Measurements from ENCODE around the gene C17orf107.

The C17orf107 gene

GRCh38 chr17:4928881-4929280 is 29.5 kb downstream of the C17orf107 start:
- peaks cover 0 to 26% (median 9%) of the 10 kb centered on the region in 11 experiments; a peak in 15 of 22 replicates for H3K36me3 ChIP-seq
- no peak overlapping the region for H3K9ac ChIP-seq
- TF ChIP-seq Cebpa-rat (IDR thresholded peaks at IDR 0.05), result no peak
- H3K9me3 ChIP-seq (replicated peaks in 1 of 11), result no peaks in the 10 kb centered on the region
- no peak overlapping the region for H3K27ac ChIP-seq
- peaks cover 0 to 5% (median 0%) of the 10 kb centered on the region in 11 experiments; a peak in 2 of 22 replicates for H4K20me1 ChIP-seq
- H3K27me3 ChIP-seq, result no peaks in the 10 kb centered on the region
- peaks cover 11 to 50% (median 23%) of the 10 kb centered on the region in 10 experiments for H3K4me1 ChIP-seq
- H3K4me2 ChIP-seq, result no peak overlapping the region
- no peak overlapping the region for H3K4me3 ChIP-seq

GRCh38 chr17:4931963-4932362 is 32.6 kb downstream of the C17orf107 start, which contains the start of gene GP1BA:
GP1BA (plus strand) TSS chr17:4932277; CDS start chr17:4932605, 328 bp downstream.
- H3K27ac ChIP-seq, result peak within 1 kb of the TSS in 1 of 11 experiments; percentile 44; a peak in 1 of 22 replicates
- peaks cover 14 to 46% (median 26%) of the 10 kb centered on the region in 11 experiments for H3K36me3 ChIP-seq
- H3K27me3 ChIP-seq, result no peaks in the 10 kb centered on the region
- H3K4me1 ChIP-seq, result peaks cover 21 to 63% (median 42%) of the 10 kb centered on the region in 10 experiments
- peak within 1 kb of the TSS in 1 of 11 experiments; percentile 13; a peak in 1 of 22 replicates for H3K9ac ChIP-seq
- H4K20me1 ChIP-seq, result peaks cover 0 to 26% (median 5%) of the 10 kb centered on the region in 11 experiments; a peak in 8 of 22 replicates
- H3K4me3 ChIP-seq, result no peak within 1 kb of the TSS
- H3K9me3 ChIP-seq (replicated peaks in 1 of 11), result no peaks in the 10 kb centered on the region
- TF ChIP-seq Cebpa-rat (IDR thresholded peaks at IDR 0.05), result no peak
- H3K4me2 ChIP-seq, result peak within 1 kb of the TSS; percentile 31 to 70 (median 51); a peak in 21 of 22 replicates

DNA sequence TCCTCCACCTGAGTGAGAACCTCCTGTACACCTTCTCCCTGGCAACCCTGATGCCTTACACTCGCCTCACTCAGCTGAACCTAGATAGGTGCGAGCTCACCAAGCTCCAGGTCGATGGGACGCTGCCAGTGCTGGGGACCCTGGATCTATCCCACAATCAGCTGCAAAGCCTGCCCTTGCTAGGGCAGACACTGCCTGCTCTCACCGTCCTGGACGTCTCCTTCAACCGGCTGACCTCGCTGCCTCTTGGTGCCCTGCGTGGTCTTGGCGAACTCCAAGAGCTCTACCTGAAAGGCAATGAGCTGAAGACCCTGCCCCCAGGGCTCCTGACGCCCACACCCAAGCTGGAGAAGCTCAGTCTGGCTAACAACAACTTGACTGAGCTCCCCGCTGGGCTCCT is 33.4 kb downstream of the C17orf107 start:
- no peaks in the 10 kb centered on the region for H3K9me3 ChIP-seq (replicated peaks in 1 of 11)
- H3K27ac ChIP-seq, result no peak overlapping the region
- H3K27me3 ChIP-seq, result no peaks in the 10 kb centered on the region
- H3K4me3 ChIP-seq, result no peak overlapping the region
- H3K36me3 ChIP-seq, result peaks cover 22 to 54% (median 34%) of the 10 kb centered on the region in 11 experiments
- TF ChIP-seq Cebpa-rat (IDR thresholded peaks at IDR 0.05), result no peak
- peaks cover 25 to 63% (median 50%) of the 10 kb centered on the region in 10 experiments for H3K4me1 ChIP-seq
- peak overlapping the region in 6 of 11 experiments; percentile 3 to 51 (median 22); a peak in 6 of 22 replicates for H3K4me2 ChIP-seq
- H4K20me1 ChIP-seq, result peaks cover 0 to 31% (median 5%) of the 10 kb centered on the region in 11 experiments; a peak in 8 of 22 replicates
- H3K9ac ChIP-seq, result no peak overlapping the region

DNA sequence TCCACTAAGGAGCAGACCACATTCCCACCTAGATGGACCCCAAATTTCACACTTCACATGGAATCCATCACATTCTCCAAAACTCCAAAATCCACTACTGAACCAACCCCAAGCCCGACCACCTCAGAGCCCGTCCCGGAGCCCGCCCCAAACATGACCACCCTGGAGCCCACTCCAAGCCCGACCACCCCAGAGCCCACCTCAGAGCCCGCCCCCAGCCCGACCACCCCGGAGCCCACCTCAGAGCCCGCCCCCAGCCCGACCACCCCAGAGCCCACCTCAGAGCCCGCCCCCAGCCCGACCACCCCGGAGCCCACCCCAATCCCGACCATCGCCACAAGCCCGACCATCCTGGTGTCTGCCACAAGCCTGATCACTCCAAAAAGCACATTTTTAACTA is 34.3 kb downstream of the C17orf107 start:
- peak overlapping the region; percentile 70 to 91 (median 82); a peak in 21 of 22 replicates for H3K4me2 ChIP-seq
- no peaks in the 10 kb centered on the region for H3K9me3 ChIP-seq (replicated peaks in 1 of 11)
- H3K36me3 ChIP-seq, result peaks cover 28 to 61% (median 42%) of the 10 kb centered on the region in 11 experiments
- peaks cover 34 to 70% (median 59%) of the 10 kb centered on the region in 10 experiments for H3K4me1 ChIP-seq
- H3K4me3 ChIP-seq, result no peak overlapping the region
- H3K27me3 ChIP-seq, result no peaks in the 10 kb centered on the region
- TF ChIP-seq Cebpa-rat (IDR thresholded peaks at IDR 0.05), result no peak
- peaks cover 0 to 40% (median 10%) of the 10 kb centered on the region in 11 experiments; a peak in 12 of 22 replicates for H4K20me1 ChIP-seq
- peak overlapping the region in 6 of 11 experiments; percentile 2 to 50 (median 38); a peak in 6 of 22 replicates for H3K27ac ChIP-seq
- peak overlapping the region in 7 of 11 experiments; percentile 16 to 70 (median 53); a peak in 9 of 22 replicates for H3K9ac ChIP-seq

- Histone ChIP-seq H3K9ac (peak overlapping the region; percentile 16 to 70 (median 48); a peak in 14 of 22 replicates), H3K4me1 (peaks cover 40 to 75% (median 65%) of the 10 kb centered on the region in 10 experiments), H3K27ac (peak overlapping the region in 9 of 11 experiments; percentile 2 to 50 (median 36); a peak in 11 of 22 replicates), H3K27me3 (no peaks in the 10 kb centered on the region), H3K9me3 (replicated peaks in 1 of 11) (no peaks in the 10 kb centered on the region), H3K36me3 (peaks cover 28 to 56% (median 41%) of the 10 kb centered on the region in 11 experiments), H4K20me1 (peaks cover 0 to 43% (median 13%) of the 10 kb centered on the region in 11 experiments; a peak in 12 of 22 replicates), H3K4me3 (no peak overlapping the region), H3K4me2 (peak overlapping the region; percentile 70 to 91 (median 82))
- TF ChIP-seq Cebpa-rat (IDR thresholded peaks at IDR 0.05), result no peak
Measured at GRCh38 chr17:4934173-4934979, 35.0 kb downstream of the C17orf107 start.

- TF ChIP-seq Cebpa-rat (IDR thresholded peaks at IDR 0.05), result no peak
- no peak overlapping the region for H3K27ac ChIP-seq
- H3K4me2 ChIP-seq, result no peak overlapping the region
Measured at GRCh38 chr17:4935650-4936049, 36.3 kb downstream of the C17orf107 start.

GRCh38 chr17:4936436-4936835 is 37.1 kb downstream of the C17orf107 start:
- peaks cover 28 to 40% (median 36%) of the 10 kb centered on the region in 11 experiments for H3K36me3 ChIP-seq

More at GRCh38 chr17:4935650-4936049, 36.3 kb downstream of the C17orf107 start:
- Histone ChIP-seq H4K20me1 (peaks cover 0 to 44% (median 13%) of the 10 kb centered on the region in 11 experiments; a peak in 12 of 22 replicates), H3K4me3 (no peak overlapping the region), H3K36me3 (peaks cover 28 to 47% (median 36%) of the 10 kb centered on the region in 11 experiments), H3K9ac (peak overlapping the region in 1 of 11 experiments; percentile 15; a peak in 2 of 22 replicates), H3K9me3 (replicated peaks in 1 of 11) (no peaks in the 10 kb centered on the region), H3K4me1 (peaks cover 40 to 75% (median 64%) of the 10 kb centered on the region in 10 experiments), H3K27me3 (no peaks in the 10 kb centered on the region)

GRCh38 chr17:4937553-4937952 is 38.2 kb downstream of the C17orf107 start:
- H3K27ac ChIP-seq, result 0 out of 22 replicates have a peak overlapping the region, but pooled peaks of 1 of the 11 experiments have one; percentile 10
- no peak for TF ChIP-seq Cebpa-rat (IDR thresholded peaks at IDR 0.05)
- 0 out of 20 replicates have a peak overlapping the region, but pooled peaks of 1 of the 10 experiments have one; percentile 100 for H3K4me3 ChIP-seq
- peaks cover 46 to 81% (median 69%) of the 10 kb centered on the region in 10 experiments for H3K4me1 ChIP-seq
- H3K27me3 ChIP-seq, result no peaks in the 10 kb centered on the region
- peaks cover 3 to 63% (median 23%) of the 10 kb centered on the region in 11 experiments; a peak in 21 of 22 replicates for H4K20me1 ChIP-seq
- peak overlapping the region; percentile 9 to 100 (median 99); a peak in 20 of 22 replicates for H3K9ac ChIP-seq
- H3K36me3 ChIP-seq, result peaks cover 35 to 51% (median 42%) of the 10 kb centered on the region in 11 experiments
- H3K4me2 ChIP-seq, result peak overlapping the region in 9 of 11 experiments; percentile 94 to 100 (median 97); a peak in 9 of 22 replicates
- H3K9me3 ChIP-seq (replicated peaks in 1 of 11), result no peaks in the 10 kb centered on the region

More at GRCh38 chr17:4936436-4936835, 37.1 kb downstream of the C17orf107 start:
- no peaks in the 10 kb centered on the region for H3K9me3 ChIP-seq (replicated peaks in 1 of 11)
- peaks cover 43 to 80% (median 67%) of the 10 kb centered on the region in 10 experiments for H3K4me1 ChIP-seq
- no peak overlapping the region for H3K27ac ChIP-seq
- peak overlapping the region in 1 of 11 experiments; percentile 97; a peak in 1 of 22 replicates for H3K4me2 ChIP-seq
- no peak for TF ChIP-seq Cebpa-rat (IDR thresholded peaks at IDR 0.05)
- peaks cover 0 to 52% (median 13%) of the 10 kb centered on the region in 11 experiments; a peak in 14 of 22 replicates for H4K20me1 ChIP-seq
- H3K27me3 ChIP-seq, result no peaks in the 10 kb centered on the region
- H3K9ac ChIP-seq, result peak overlapping the region in 9 of 11 experiments; percentile 29 to 100 (median 99); a peak in 9 of 22 replicates
- H3K4me3 ChIP-seq, result no peak overlapping the region

Measured in BLaER1 treated with 17β-estradiol and CSF1 and Interleukin-3, amounts not matched to agents 10 nM and 100 nM (cell line).